Stimulated activated effector memory CD8-positive, alpha-beta T cell treated with anti-CD3 and anti-CD28 coated beads, Interleukin-12 subunit alpha, Interleukin-12 subunit beta, amount 100 ng/mL, for 72 hours (primary cell): ENCODE data around the gene NPRL2.

Source experiments
- ATAC-seq: fragments of 150-1000 bp; cut with Tn5 transposase; 2 replicates; pipeline ENCODE4 v1.10.0; 2021
- DNase-seq, 2 donors: peaks; one replicate each; pipeline ENCODE4 v3.0.0; 2021 to 2022; ENCODE audit warnings: low spot score in 2 of 2
- H3K27ac Mint-ChIP-seq: one replicate; pipeline ENCODE4 v1.8.0; 2022; ENCODE audit warnings: mild to moderate bottlenecking, mixed read lengths
- H3K36me3 Mint-ChIP-seq: one replicate; pipeline ENCODE4 v1.8.0; 2022; ENCODE audit warnings: mild to moderate bottlenecking, mixed read lengths
- H3K4me1 Mint-ChIP-seq: one replicate; pipeline ENCODE4 v1.8.0; 2022; ENCODE audit warnings: mixed read lengths
- H3K4me3 Mint-ChIP-seq: one replicate; pipeline ENCODE4 v1.8.0; 2022; ENCODE audit warnings: mild to moderate bottlenecking, mixed read lengths
- H3K9me3 Mint-ChIP-seq: one replicate; pipeline ENCODE4 v1.8.0; 2022; ENCODE audit warnings: mixed read lengths

NPRL2 gene

GRCh38 chr3:50350527-50351322, at the start of gene NPRL2, which contains the start of gene CYB561D2:
Gene NPRL2, minus strand, starts transcription at chr3:50350775. Its CDS starts 123 bp downstream, at chr3:50350652.
Gene CYB561D2, plus strand, starts transcription at chr3:50350862. Its CDS starts 572 bp downstream, at chr3:50351434.
- DNase-seq, result peak; percentile 95 to 99
- H3K27ac Mint-ChIP-seq, result peak within 1 kb of the TSS; percentile 98
- peaks cover 72% of the 10 kb centered on the region for H3K4me1 Mint-ChIP-seq
- no peaks in the 10 kb centered on the region for H3K9me3 Mint-ChIP-seq
- ATAC-seq, result peak; percentile 92
- H3K4me3 Mint-ChIP-seq, result peak within 1 kb of the TSS; percentile 99
- H3K36me3 Mint-ChIP-seq, result peaks cover 87% of the 10 kb centered on the region

- no peak for DNase-seq
- H3K4me1 Mint-ChIP-seq, result peaks cover 30% of the 10 kb centered on the region
- H3K9me3 Mint-ChIP-seq, result no peaks in the 10 kb centered on the region
- no peak for ATAC-seq
- H3K4me3 Mint-ChIP-seq, result no peak overlapping the region
- no peaks in the 10 kb centered on the region for H3K36me3 Mint-ChIP-seq
- peak overlapping the region; percentile 39 for H3K27ac Mint-ChIP-seq
Observed at GRCh38 chr3:50396502-50396901, 45.9 kb upstream of the NPRL2 start.

GRCh38 chr3:50395070-50395860, 44.7 kb upstream of the NPRL2 start:
- no peak for ATAC-seq

GRCh38 chr3:50393061-50393460, 42.5 kb upstream of the NPRL2 start:
- Mint-ChIP-seq H3K27ac (peak overlapping the region; percentile 43), H3K4me1 (peaks cover 27% of the 10 kb centered on the region), H3K4me3 (no peak overlapping the region), H3K36me3 (no peaks in the 10 kb centered on the region), H3K9me3 (no peaks in the 10 kb centered on the region)
- no peak for ATAC-seq
- no peak for DNase-seq

More at GRCh38 chr3:50395070-50395860, 44.7 kb upstream of the NPRL2 start:
- H3K4me3 Mint-ChIP-seq, result no peak overlapping the region
- H3K27ac Mint-ChIP-seq, result peak overlapping the region; percentile 39
- H3K9me3 Mint-ChIP-seq, result no peaks in the 10 kb centered on the region
- H3K4me1 Mint-ChIP-seq, result peaks cover 32% of the 10 kb centered on the region
- no peak for DNase-seq
- no peaks in the 10 kb centered on the region for H3K36me3 Mint-ChIP-seq

GRCh38 chr3:50392101-50392715, 41.6 kb upstream of the NPRL2 start:
- Mint-ChIP-seq H3K36me3 (no peaks in the 10 kb centered on the region), H3K27ac (peak overlapping the region; percentile 76), H3K9me3 (no peaks in the 10 kb centered on the region), H3K4me1 (peaks cover 27% of the 10 kb centered on the region), H3K4me3 (no peak overlapping the region)
- DNase-seq, result no peak
- peak; percentile 8 for ATAC-seq

GRCh38 chr3:50390508-50391224, 40.1 kb upstream of the NPRL2 start:
- no peak for ATAC-seq
- no peak for DNase-seq
- H3K27ac Mint-ChIP-seq, result peak overlapping the region; percentile 76

GRCh38 chr3:50389414-50389767, 38.8 kb upstream of the NPRL2 start:
- no peak overlapping the region for H3K4me3 Mint-ChIP-seq
- no peak overlapping the region for H3K27ac Mint-ChIP-seq
- H3K9me3 Mint-ChIP-seq, result no peaks in the 10 kb centered on the region
- H3K36me3 Mint-ChIP-seq, result no peaks in the 10 kb centered on the region
- ATAC-seq (no peak), DNase-seq (no peak)
- H3K4me1 Mint-ChIP-seq, result peaks cover 19% of the 10 kb centered on the region

More at GRCh38 chr3:50390508-50391224, 40.1 kb upstream of the NPRL2 start:
- no peak overlapping the region for H3K4me3 Mint-ChIP-seq
- no peaks in the 10 kb centered on the region for H3K9me3 Mint-ChIP-seq
- H3K4me1 Mint-ChIP-seq, result peaks cover 19% of the 10 kb centered on the region
- H3K36me3 Mint-ChIP-seq, result no peaks in the 10 kb centered on the region

- ATAC-seq (no peak), DNase-seq (no peak)
- no peaks in the 10 kb centered on the region for H3K36me3 Mint-ChIP-seq
- H3K4me1 Mint-ChIP-seq, result peaks cover 19% of the 10 kb centered on the region
- H3K9me3 Mint-ChIP-seq, result no peaks in the 10 kb centered on the region
- no peak overlapping the region for H3K4me3 Mint-ChIP-seq
- no peak overlapping the region for H3K27ac Mint-ChIP-seq
Observed at GRCh38 chr3:50388720-50389413, 38.3 kb upstream of the NPRL2 start.

- Mint-ChIP-seq H3K27ac (no peak overlapping the region), H3K9me3 (no peaks in the 10 kb centered on the region), H3K4me3 (no peak overlapping the region), H3K36me3 (no peaks in the 10 kb centered on the region), H3K4me1 (peaks cover 18% of the 10 kb centered on the region)
- ATAC-seq (no peak), DNase-seq (no peak)
Observed at GRCh38 chr3:50388016-50388719, 37.6 kb upstream of the NPRL2 start.

- no peak overlapping the region for H3K4me3 Mint-ChIP-seq
- H3K4me1 Mint-ChIP-seq, result no peaks in the 10 kb centered on the region
Observed at GRCh38 chr3:50385754-50386153, 35.2 kb upstream of the NPRL2 start.

GRCh38 chr3:50383750-50384149, 33.2 kb upstream of the NPRL2 start:
- H3K4me1 Mint-ChIP-seq, result no peaks in the 10 kb centered on the region
- peak overlapping the region; percentile 9 for H3K27ac Mint-ChIP-seq
- no peak overlapping the region for H3K4me3 Mint-ChIP-seq
- ATAC-seq (no peak), DNase-seq (no peak)
- H3K9me3 Mint-ChIP-seq, result no peaks in the 10 kb centered on the region
- H3K36me3 Mint-ChIP-seq, result no peaks in the 10 kb centered on the region

More at GRCh38 chr3:50385754-50386153, 35.2 kb upstream of the NPRL2 start:
- ATAC-seq (no peak), DNase-seq (no peak)
- no peaks in the 10 kb centered on the region for H3K36me3 Mint-ChIP-seq
- no peaks in the 10 kb centered on the region for H3K9me3 Mint-ChIP-seq
- H3K27ac Mint-ChIP-seq, result no peak overlapping the region

GRCh38 chr3:50382722-50383121, 32.1 kb upstream of the NPRL2 start:
- H3K4me1 Mint-ChIP-seq, result peaks cover 7% of the 10 kb centered on the region
- no peak overlapping the region for H3K27ac Mint-ChIP-seq
- DNase-seq, result no peak
- H3K4me3 Mint-ChIP-seq, result no peak overlapping the region
- ATAC-seq, result no peak
- H3K9me3 Mint-ChIP-seq, result no peaks in the 10 kb centered on the region
- peaks cover 7% of the 10 kb centered on the region for H3K36me3 Mint-ChIP-seq

GRCh38 chr3:50381383-50381782, 30.8 kb upstream of the NPRL2 start:
- Mint-ChIP-seq H3K9me3 (no peaks in the 10 kb centered on the region), H3K4me3 (no peak overlapping the region), H3K36me3 (peaks cover 7% of the 10 kb centered on the region), H3K27ac (peak overlapping the region; percentile 72), H3K4me1 (peaks cover 7% of the 10 kb centered on the region)
- ATAC-seq (no peak), DNase-seq (no peak)
